Measurements from ENCODE around the gene AGPAT4.

GRCh38 chr6:161107779-161108730 lies 165.8 kb downstream of the AGPAT4 start:
- TF ChIP-seq, protein P1, sequence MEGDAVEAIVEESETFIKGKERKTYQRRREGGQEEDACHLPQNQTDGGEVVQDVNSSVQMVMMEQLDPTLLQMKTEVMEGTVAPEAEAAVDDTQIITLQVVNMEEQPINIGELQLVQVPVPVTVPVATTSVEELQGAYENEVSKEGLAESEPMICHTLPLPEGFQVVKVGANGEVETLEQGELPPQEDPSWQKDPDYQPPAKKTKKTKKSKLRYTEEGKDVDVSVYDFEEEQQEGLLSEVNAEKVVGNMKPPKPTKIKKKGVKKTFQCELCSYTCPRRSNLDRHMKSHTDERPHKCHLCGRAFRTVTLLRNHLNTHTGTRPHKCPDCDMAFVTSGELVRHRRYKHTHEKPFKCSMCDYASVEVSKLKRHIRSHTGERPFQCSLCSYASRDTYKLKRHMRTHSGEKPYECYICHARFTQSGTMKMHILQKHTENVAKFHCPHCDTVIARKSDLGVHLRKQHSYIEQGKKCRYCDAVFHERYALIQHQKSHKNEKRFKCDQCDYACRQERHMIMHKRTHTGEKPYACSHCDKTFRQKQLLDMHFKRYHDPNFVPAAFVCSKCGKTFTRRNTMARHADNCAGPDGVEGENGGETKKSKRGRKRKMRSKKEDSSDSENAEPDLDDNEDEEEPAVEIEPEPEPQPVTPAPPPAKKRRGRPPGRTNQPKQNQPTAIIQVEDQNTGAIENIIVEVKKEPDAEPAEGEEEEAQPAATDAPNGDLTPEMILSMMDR (IDR thresholded peaks at IDR 0.05; ENCODE audit: low read depth, low read length, poor library complexity, severe bottlenecking) = no peak
- TF ChIP-seq EZH2phosphoT487 (IDR thresholded peaks at IDR 0.05; ENCODE audit: borderline replicate concordance, low read length) = no peak

All from DOHH2 (cell line).